ENCODE results near the gene NACA.

- TF ChIP-seq, protein P1, sequence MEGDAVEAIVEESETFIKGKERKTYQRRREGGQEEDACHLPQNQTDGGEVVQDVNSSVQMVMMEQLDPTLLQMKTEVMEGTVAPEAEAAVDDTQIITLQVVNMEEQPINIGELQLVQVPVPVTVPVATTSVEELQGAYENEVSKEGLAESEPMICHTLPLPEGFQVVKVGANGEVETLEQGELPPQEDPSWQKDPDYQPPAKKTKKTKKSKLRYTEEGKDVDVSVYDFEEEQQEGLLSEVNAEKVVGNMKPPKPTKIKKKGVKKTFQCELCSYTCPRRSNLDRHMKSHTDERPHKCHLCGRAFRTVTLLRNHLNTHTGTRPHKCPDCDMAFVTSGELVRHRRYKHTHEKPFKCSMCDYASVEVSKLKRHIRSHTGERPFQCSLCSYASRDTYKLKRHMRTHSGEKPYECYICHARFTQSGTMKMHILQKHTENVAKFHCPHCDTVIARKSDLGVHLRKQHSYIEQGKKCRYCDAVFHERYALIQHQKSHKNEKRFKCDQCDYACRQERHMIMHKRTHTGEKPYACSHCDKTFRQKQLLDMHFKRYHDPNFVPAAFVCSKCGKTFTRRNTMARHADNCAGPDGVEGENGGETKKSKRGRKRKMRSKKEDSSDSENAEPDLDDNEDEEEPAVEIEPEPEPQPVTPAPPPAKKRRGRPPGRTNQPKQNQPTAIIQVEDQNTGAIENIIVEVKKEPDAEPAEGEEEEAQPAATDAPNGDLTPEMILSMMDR (IDR thresholded peaks at IDR 0.05; ENCODE audit: low read depth, low read length, poor library complexity, severe bottlenecking), result no peak
- no peak for TF ChIP-seq EZH2phosphoT487 (IDR thresholded peaks at IDR 0.05; ENCODE audit: borderline replicate concordance, low read length)
Observed at GRCh38 chr12:56721216-56721615, 3.9 kb downstream of the NACA start.
